OCI-LY1 (cell line): Measurements from ENCODE around the gene IKZF3.

Experiments
- H2AFZ ChIP-seq: fragments of 200-600 bp; sonication (generic), shearing (Covaris generic); 2 replicates; pipeline ENCODE4 v1.6.0; 2014; ENCODE audit warnings: antibody characterized with exemption, mild to moderate bottlenecking, low read length
- H3F3A ChIP-seq: fragments of 200-600 bp; sonication (generic), shearing (Covaris generic); 2 replicates; pipeline ENCODE4 v1.6.0; 2014; ENCODE audit warnings: mild to moderate bottlenecking, antibody characterized with exemption, low read length, moderate library complexity; ENCODE audit not compliant: insufficient read depth
- H3K27ac ChIP-seq: fragments of 200-600 bp; sonication (generic); 2 replicates; pipeline ENCODE4 v1.5.1; 2014; ENCODE audit warnings: low read length, mixed run types, mild to moderate bottlenecking, low read depth; ENCODE audit not compliant: poor library complexity, severe bottlenecking
- H3K27me3 ChIP-seq: fragments of 200-600 bp; sonication (generic); 2 replicates; pipeline ENCODE4 v1.6.0; 2014; ENCODE audit warnings: antibody characterized with exemption, mild to moderate bottlenecking, low read length, moderate library complexity; ENCODE audit not compliant: insufficient read depth
- H3K36me3 ChIP-seq: fragments of 200-600 bp; sonication (generic); 2 replicates; pipeline ENCODE4 v1.6.1; 2014; ENCODE audit warnings: mild to moderate bottlenecking, antibody characterized with exemption, low read length, moderate library complexity, mixed read lengths; ENCODE audit not compliant: insufficient read depth
- H3K4me1 ChIP-seq: fragments of 200-600 bp; sonication (generic); 2 replicates; pipeline ENCODE4 v1.5.1; 2014; ENCODE audit warnings: mild to moderate bottlenecking, low read length, moderate library complexity; ENCODE audit not compliant: insufficient read depth, severe bottlenecking
- H3K4me2 ChIP-seq: fragments of 200-600 bp; sonication (generic), shearing (Covaris generic); 2 replicates; pipeline ENCODE4 v1.6.1; 2014; ENCODE audit warnings: low read length
- H3K4me3 ChIP-seq: fragments of 200-600 bp; sonication (generic); 2 replicates; pipeline ENCODE4 v1.5.1; 2014; ENCODE audit warnings: low read length, low read depth, mild to moderate bottlenecking, mixed read lengths; ENCODE audit not compliant: poor library complexity, severe bottlenecking
- H3K79me2 ChIP-seq: fragments of 200-600 bp; shearing (Covaris generic); 2 replicates; pipeline ENCODE4 v1.6.1; 2016; ENCODE audit warnings: mixed run types, low read length, mixed read lengths; ENCODE audit not compliant: insufficient read depth
- H3K9ac ChIP-seq: fragments of 200-600 bp; sonication (generic), shearing (Covaris generic); 2 replicates; pipeline ENCODE4 v1.6.1; 2014; ENCODE audit warnings: mild to moderate bottlenecking, low read length, mixed read lengths
- H3K9me2 ChIP-seq: fragments of 200-600 bp; sonication (generic), shearing (Covaris generic); 2 replicates; pipeline ENCODE4 v1.6.1; 2014; ENCODE audit warnings: low read depth, mild to moderate bottlenecking, low read length, mixed read lengths
- H3K9me3 ChIP-seq: fragments of 200-600 bp; shearing (Covaris generic); 2 replicates; pipeline ENCODE4 v1.6.1; 2014; ENCODE audit warnings: low read length, mixed read lengths
- H4K20me1 ChIP-seq: fragments of 200-600 bp; sonication (generic), shearing (Covaris generic); 2 replicates; pipeline ENCODE4 v1.6.0; 2016; ENCODE audit warnings: mild to moderate bottlenecking, low read length; ENCODE audit not compliant: insufficient read depth
- EZH2 ChIP-seq: fragments of 200-600 bp; sonication (generic), shearing (Covaris generic); IDR thresholded peaks from 2 replicates; pipeline ENCODE4 v1.8.0; 2017; ENCODE audit warnings: borderline replicate concordance, mixed run types, mild to moderate bottlenecking, antibody characterized with exemption, low read length, moderate library complexity, mixed read lengths
- TF ChIP-seq, protein P1 (sequence below): fragments of 200-600 bp; sonication (generic), shearing (Covaris generic); IDR thresholded peaks from 2 replicates; pipeline ENCODE4 v1.5.1; 2017; ENCODE audit warnings: mild to moderate bottlenecking, antibody characterized with exemption, low read length, moderate library complexity, mixed read lengths

Gene IKZF3

GRCh38 chr17:39816272-39816671 is 47.8 kb downstream of the IKZF3 start:
- H3K9ac ChIP-seq: no peak overlapping the region
- no peaks in the 10 kb centered on the region for H3K27me3 ChIP-seq
- H3K4me2 ChIP-seq: no peak overlapping the region
- no peaks in the 10 kb centered on the region for H3K9me2 ChIP-seq
- peaks cover 48% of the 10 kb centered on the region for H3K4me1 ChIP-seq
- TF ChIP-seq EZH2: no peak
- TF ChIP-seq, protein P1, sequence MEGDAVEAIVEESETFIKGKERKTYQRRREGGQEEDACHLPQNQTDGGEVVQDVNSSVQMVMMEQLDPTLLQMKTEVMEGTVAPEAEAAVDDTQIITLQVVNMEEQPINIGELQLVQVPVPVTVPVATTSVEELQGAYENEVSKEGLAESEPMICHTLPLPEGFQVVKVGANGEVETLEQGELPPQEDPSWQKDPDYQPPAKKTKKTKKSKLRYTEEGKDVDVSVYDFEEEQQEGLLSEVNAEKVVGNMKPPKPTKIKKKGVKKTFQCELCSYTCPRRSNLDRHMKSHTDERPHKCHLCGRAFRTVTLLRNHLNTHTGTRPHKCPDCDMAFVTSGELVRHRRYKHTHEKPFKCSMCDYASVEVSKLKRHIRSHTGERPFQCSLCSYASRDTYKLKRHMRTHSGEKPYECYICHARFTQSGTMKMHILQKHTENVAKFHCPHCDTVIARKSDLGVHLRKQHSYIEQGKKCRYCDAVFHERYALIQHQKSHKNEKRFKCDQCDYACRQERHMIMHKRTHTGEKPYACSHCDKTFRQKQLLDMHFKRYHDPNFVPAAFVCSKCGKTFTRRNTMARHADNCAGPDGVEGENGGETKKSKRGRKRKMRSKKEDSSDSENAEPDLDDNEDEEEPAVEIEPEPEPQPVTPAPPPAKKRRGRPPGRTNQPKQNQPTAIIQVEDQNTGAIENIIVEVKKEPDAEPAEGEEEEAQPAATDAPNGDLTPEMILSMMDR: no peak
- no peak overlapping the region for H3K27ac ChIP-seq
- no peak overlapping the region for H3K4me3 ChIP-seq
- H4K20me1 ChIP-seq: no peaks in the 10 kb centered on the region
- no peaks in the 10 kb centered on the region for H3F3A ChIP-seq
- no peaks in the 10 kb centered on the region for H3K9me3 ChIP-seq
- H2AFZ ChIP-seq: no peak overlapping the region
- peaks cover 96% of the 10 kb centered on the region for H3K36me3 ChIP-seq
- peaks cover 6% of the 10 kb centered on the region for H3K79me2 ChIP-seq

- Histone ChIP-seq H3K27me3 (no peaks in the 10 kb centered on the region), H4K20me1 (no peaks in the 10 kb centered on the region), H3K9me2 (no peaks in the 10 kb centered on the region), H2AFZ (no peak overlapping the region), H3K4me2 (no peak overlapping the region), H3K36me3 (peaks cover 94% of the 10 kb centered on the region), H3K27ac (peak overlapping the region; percentile 27), H3K9ac (no peak overlapping the region), H3K9me3 (no peaks in the 10 kb centered on the region), H3F3A (no peaks in the 10 kb centered on the region), H3K4me1 (peaks cover 33% of the 10 kb centered on the region), H3K79me2 (peaks cover 18% of the 10 kb centered on the region), H3K4me3 (no peak overlapping the region)
- TF ChIP-seq, protein P1: no peak
- TF ChIP-seq EZH2: no peak
Observed at GRCh38 chr17:39814497-39814896, 49.6 kb downstream of the IKZF3 start.

DNA sequence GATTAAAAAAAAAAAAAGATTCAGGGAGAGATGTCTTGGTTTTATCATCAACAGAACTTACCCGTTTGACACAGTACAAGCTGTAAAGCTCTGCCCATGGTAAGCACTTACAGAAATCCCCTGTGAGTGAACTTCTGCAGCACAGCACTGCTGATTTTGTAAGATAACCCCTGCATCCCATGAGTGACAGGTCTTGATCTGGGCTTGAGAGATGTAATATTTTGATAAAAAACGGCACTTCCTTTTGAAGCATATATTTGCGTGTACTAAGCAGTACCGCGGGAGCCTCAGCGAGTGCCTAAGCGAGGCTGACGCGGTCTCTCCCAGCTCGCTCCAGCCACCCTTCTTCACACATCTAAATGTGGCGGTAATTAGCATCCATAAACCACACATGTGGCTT is 50.5 kb downstream of the IKZF3 start:
- peaks cover 19% of the 10 kb centered on the region for H3K79me2 ChIP-seq
- TF ChIP-seq, protein P1: no peak
- TF ChIP-seq EZH2: no peak
- H3K9me2 ChIP-seq: no peaks in the 10 kb centered on the region
- H3K9me3 ChIP-seq: no peaks in the 10 kb centered on the region
- H3K9ac ChIP-seq: no peak overlapping the region
- peaks cover 29% of the 10 kb centered on the region for H3K4me1 ChIP-seq
- H3K36me3 ChIP-seq: peaks cover 94% of the 10 kb centered on the region
- H3F3A ChIP-seq: no peaks in the 10 kb centered on the region
- no peaks in the 10 kb centered on the region for H3K27me3 ChIP-seq
- no peak overlapping the region for H2AFZ ChIP-seq
- H3K4me2 ChIP-seq: no peak overlapping the region
- no peak overlapping the region for H3K4me3 ChIP-seq
- peak overlapping the region; percentile 27 for H3K27ac ChIP-seq
- no peaks in the 10 kb centered on the region for H4K20me1 ChIP-seq
